Uterus (tissue), 2 donors: Measurements from ENCODE around the gene KIF1A.

Experiments used
- CTCF ChIP-seq, 4 experiments: fragments of 200-600 bp in 2 of 4; fragments of 450-650 bp in 2 of 4; sonication (generic) in 2 of 4; IDR thresholded peaks; one replicate each; pipeline ENCODE4 v1.5.1; 2016 to 2019; ENCODE audit warnings: antibody characterized with exemption in 4 of 4, mild to moderate bottlenecking in 2 of 4, moderate library complexity in 1 of 4
- POLR2A ChIP-seq, 2 donors: fragments of 450-650 bp; IDR thresholded peaks; one replicate each; pipeline ENCODE4 v1.6.1; 2016; ENCODE audit warnings: antibody characterized with exemption in 2 of 2, mild to moderate bottlenecking in 1 of 2, moderate library complexity in 1 of 2

DNA sequence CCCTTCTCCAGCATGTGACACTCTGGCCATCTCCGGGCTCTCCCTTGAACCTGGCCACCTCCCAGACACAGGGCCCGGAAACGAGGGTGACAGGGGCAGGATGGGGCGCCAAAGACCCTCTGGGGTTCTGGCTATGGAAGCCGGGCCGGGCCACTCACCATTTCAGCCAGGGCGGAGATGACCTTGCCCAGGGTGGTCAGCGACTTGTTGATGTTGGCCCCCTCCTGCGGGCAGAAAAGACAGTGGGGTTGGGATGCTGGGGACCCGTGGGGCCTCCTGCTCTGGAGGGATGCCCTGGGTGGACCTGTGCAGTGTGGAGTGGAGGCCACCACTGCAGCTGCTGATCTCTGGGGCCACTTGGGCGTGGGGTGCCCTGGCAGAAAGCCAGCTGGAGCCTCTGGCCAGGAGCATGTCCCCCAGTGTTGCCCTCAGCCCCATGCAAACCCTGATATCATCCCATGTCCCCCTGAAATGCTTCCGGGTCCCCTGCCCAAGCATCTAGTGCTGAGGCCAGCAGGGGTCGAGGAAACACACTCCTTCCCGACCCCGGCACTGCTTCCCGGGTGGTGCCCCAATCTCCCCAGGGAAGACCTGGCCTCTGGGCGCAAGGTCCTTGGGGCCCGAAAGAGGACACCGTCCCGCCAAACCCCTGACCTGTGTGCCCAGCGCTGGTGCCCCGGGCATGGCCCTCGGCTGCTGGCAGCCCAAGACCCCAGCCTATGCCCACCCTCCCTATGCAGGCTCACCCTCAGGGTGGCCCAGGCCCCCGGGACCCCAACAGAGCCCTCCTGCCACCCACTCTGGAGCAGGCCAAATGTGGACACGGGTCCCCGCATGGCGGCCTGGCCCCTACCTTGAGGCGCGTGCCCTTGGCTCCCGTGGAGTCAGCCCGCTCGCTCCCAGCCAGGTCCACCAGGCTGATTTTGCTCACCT is 36.9 kb downstream of the KIF1A start:
- no peak for TF ChIP-seq CTCF (IDR thresholded peaks at IDR 0.05)
- no peak for TF ChIP-seq POLR2A (IDR thresholded peaks at IDR 0.05)
